Measurements from ENCODE around the gene STRIP2.

Gene STRIP2

GRCh38 chr7:129535896-129536295 lies 101.7 kb downstream of the STRIP2 start:
- DNase-seq, result no peak

GRCh38 chr7:129536323-129536722 lies 102.1 kb downstream of the STRIP2 start:
- DNase-seq, result no peak

Measured in NCI-H1092 (cell line).